B cell (primary cell): ENCODE results near the gene ORC5.

Experiments used
- CTCF ChIP-seq: fragments of 200-600 bp; IDR thresholded peaks from one replicate; pipeline ENCODE4 v1.8.0; 2022; ENCODE audit warnings: antibody characterized with exemption, mild to moderate bottlenecking
- EZH2 ChIP-seq: IDR thresholded peaks from 2 replicates; pipeline ENCODE4 v1.6.1; 2012; ENCODE audit warnings: borderline replicate concordance, low read depth, mild to moderate bottlenecking, moderate library complexity, low read length; ENCODE audit not compliant: insufficient read depth, poor library complexity, severe bottlenecking

GRCh38 chr7:104124469-104124868, 83.3 kb downstream of the ORC5 start:
- TF ChIP-seq CTCF = no peak
- no peak for TF ChIP-seq EZH2
